Prostate gland (tissue), 2 donors: Measurements from ENCODE around the gene NIM1K.

Source experiments
- POLR2A ChIP-seq: fragments of 450-650 bp; IDR thresholded peaks from one replicate; pipeline ENCODE4 v1.6.1; 2016; ENCODE audit warnings: antibody characterized with exemption, mild to moderate bottlenecking
- POLR2AphosphoS5 ChIP-seq: sonication (generic); formaldehyde crosslinking; IDR thresholded peaks from one replicate; pipeline ENCODE4 v1.6.1; 2017; ENCODE audit warnings: antibody characterized with exemption
- TF ChIP-seq, protein P1 (sequence below), 4 experiments: fragments of 200-600 bp in 2 of 4; fragments of 450-650 bp in 2 of 4; sonication (generic) in 2 of 4; IDR thresholded peaks; 1 replicate in 3 of 4; 2 replicates in 1 of 4; pipeline ENCODE4 v1.5.1; 2016 to 2019; ENCODE audit warnings: antibody characterized with exemption in 4 of 4, mild to moderate bottlenecking in 2 of 4, moderate library complexity in 2 of 4

DNA sequence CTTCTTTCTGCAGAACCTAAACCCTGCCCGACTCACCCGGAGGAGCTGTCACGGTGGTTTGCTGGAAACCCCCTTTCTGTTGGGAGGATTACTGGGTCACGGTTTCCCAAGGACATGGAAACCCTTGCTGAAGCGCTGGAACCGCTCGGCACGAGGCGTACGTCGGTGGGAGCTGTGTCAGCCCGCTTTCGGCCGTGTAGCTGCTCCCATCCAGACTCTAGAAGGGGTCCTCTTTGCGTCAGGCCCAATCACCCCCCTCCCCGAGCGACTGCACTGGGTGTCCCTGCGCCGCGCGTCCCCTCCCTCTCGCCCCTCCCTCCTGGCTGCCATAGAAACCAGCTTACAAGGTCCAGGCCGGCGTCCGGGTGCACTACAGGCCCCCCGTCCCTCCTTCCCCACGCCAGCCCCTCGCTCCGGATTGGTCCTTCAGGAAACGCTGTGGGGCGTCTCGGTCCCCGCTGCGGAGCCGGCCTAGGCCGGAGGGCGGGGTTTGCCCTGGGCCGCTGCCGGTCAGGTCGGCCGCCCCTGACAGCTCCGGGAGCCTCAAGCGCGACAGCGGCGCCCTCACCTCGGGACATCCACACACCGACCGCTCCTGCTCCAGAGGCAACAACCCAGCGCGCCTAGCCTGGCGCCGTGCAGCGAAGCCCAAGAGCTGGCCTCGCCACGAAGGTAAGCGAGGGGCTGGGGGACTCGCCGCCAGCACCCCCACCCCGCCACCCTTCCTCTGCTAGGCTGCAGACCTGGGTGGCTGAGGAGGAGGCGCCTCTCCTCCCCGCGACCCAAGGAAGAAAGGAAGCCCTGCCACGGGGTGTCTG, at the start of gene NIM1K:
- TF ChIP-seq, protein P1, sequence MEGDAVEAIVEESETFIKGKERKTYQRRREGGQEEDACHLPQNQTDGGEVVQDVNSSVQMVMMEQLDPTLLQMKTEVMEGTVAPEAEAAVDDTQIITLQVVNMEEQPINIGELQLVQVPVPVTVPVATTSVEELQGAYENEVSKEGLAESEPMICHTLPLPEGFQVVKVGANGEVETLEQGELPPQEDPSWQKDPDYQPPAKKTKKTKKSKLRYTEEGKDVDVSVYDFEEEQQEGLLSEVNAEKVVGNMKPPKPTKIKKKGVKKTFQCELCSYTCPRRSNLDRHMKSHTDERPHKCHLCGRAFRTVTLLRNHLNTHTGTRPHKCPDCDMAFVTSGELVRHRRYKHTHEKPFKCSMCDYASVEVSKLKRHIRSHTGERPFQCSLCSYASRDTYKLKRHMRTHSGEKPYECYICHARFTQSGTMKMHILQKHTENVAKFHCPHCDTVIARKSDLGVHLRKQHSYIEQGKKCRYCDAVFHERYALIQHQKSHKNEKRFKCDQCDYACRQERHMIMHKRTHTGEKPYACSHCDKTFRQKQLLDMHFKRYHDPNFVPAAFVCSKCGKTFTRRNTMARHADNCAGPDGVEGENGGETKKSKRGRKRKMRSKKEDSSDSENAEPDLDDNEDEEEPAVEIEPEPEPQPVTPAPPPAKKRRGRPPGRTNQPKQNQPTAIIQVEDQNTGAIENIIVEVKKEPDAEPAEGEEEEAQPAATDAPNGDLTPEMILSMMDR (IDR thresholded peaks at IDR 0.05): no peak
- TF ChIP-seq POLR2A: no peak
- no peak for TF ChIP-seq POLR2AphosphoS5
